ENCODE results near the gene PSMC4.

The PSMC4 gene

GRCh38 chr19:40009674-40010073 is 38.7 kb downstream of the PSMC4 start:
- Histone ChIP-seq H3K27ac (ENCODE audit: low read depth, low read length, severe bottlenecking) (no peak overlapping the region), H3K36me3 (ENCODE audit: control insufficient read depth, insufficient read depth, low read length) (peaks cover 16% of the 10 kb centered on the region), H3K9me3 (ENCODE audit: control insufficient read depth, low read length) (peaks cover 29% of the 10 kb centered on the region)

GRCh38 chr19:40013991-40014390 is 43.0 kb downstream of the PSMC4 start:
- peaks cover 44% of the 10 kb centered on the region for H3K9me3 ChIP-seq (ENCODE audit: control insufficient read depth, low read length)
- no peaks in the 10 kb centered on the region for H3K4me1 ChIP-seq (ENCODE audit: control insufficient read depth, insufficient read depth, low read length, poor library complexity, severe bottlenecking)
- peaks cover 13% of the 10 kb centered on the region for H3K36me3 ChIP-seq (ENCODE audit: control insufficient read depth, insufficient read depth, low read length)
- H3K27ac ChIP-seq (ENCODE audit: low read depth, low read length, severe bottlenecking): no peak overlapping the region
- no peak overlapping the region for H3K4me3 ChIP-seq (ENCODE audit: extremely low read depth, insufficient read depth, low read length, poor library complexity, severe bottlenecking)
- 80% methylated on average over 2 of the region's 4 CpGs; no CpG with 5 or more reads in 1 of the 2 experiments for WGBS, 2 experiments (ENCODE audit: insufficient coverage in 2 of 2)

More at GRCh38 chr19:40009674-40010073, 38.7 kb downstream of the PSMC4 start:
- H3K4me3 ChIP-seq (ENCODE audit: extremely low read depth, insufficient read depth, low read length, poor library complexity, severe bottlenecking): no peak overlapping the region
- H3K4me1 ChIP-seq (ENCODE audit: control insufficient read depth, insufficient read depth, low read length, poor library complexity, severe bottlenecking): no peaks in the 10 kb centered on the region

GRCh38 chr19:40023969-40024368 is 53.0 kb downstream of the PSMC4 start:
- Histone ChIP-seq H3K4me1 (ENCODE audit: control insufficient read depth, insufficient read depth, low read length, poor library complexity, severe bottlenecking) (no peaks in the 10 kb centered on the region), H3K27ac (ENCODE audit: low read depth, low read length, severe bottlenecking) (no peak overlapping the region), H3K9me3 (ENCODE audit: control insufficient read depth, low read length) (peaks cover 44% of the 10 kb centered on the region), H3K4me3 (ENCODE audit: extremely low read depth, insufficient read depth, low read length, poor library complexity, severe bottlenecking) (no peak overlapping the region), H3K36me3 (ENCODE audit: control insufficient read depth, insufficient read depth, low read length) (no peaks in the 10 kb centered on the region)
- 67 to 79% methylated on average over 1 to 2 of the region's 3 CpGs for WGBS, 2 experiments (ENCODE audit: insufficient coverage in 2 of 2)

- H3K36me3 ChIP-seq (ENCODE audit: control insufficient read depth, insufficient read depth, low read length): no peaks in the 10 kb centered on the region
- H3K4me1 ChIP-seq (ENCODE audit: control insufficient read depth, insufficient read depth, low read length, poor library complexity, severe bottlenecking): no peaks in the 10 kb centered on the region
- no peak overlapping the region for H3K27ac ChIP-seq (ENCODE audit: low read depth, low read length, severe bottlenecking)
- H3K9me3 ChIP-seq (ENCODE audit: control insufficient read depth, low read length): peaks cover 59% of the 10 kb centered on the region
- no peak overlapping the region for H3K4me3 ChIP-seq (ENCODE audit: extremely low read depth, insufficient read depth, low read length, poor library complexity, severe bottlenecking)
- WGBS, 2 experiments (ENCODE audit: insufficient coverage in 2 of 2): 100% methylated on average over 1 to 2 of the region's 4 CpGs
These were observed 55.1 kb downstream of the PSMC4 start for GRCh38 chr19:40025938-40026596.

- Histone ChIP-seq H3K27ac (ENCODE audit: low read depth, low read length, severe bottlenecking) (no peak overlapping the region), H3K4me3 (ENCODE audit: extremely low read depth, insufficient read depth, low read length, poor library complexity, severe bottlenecking) (no peak overlapping the region), H3K36me3 (ENCODE audit: control insufficient read depth, insufficient read depth, low read length) (no peaks in the 10 kb centered on the region), H3K4me1 (ENCODE audit: control insufficient read depth, insufficient read depth, low read length, poor library complexity, severe bottlenecking) (no peaks in the 10 kb centered on the region), H3K9me3 (ENCODE audit: control insufficient read depth, low read length) (peaks cover 64% of the 10 kb centered on the region)
- WGBS, 2 experiments (ENCODE audit: insufficient coverage in 2 of 2): 90% methylated on average over 2 of the region's 5 CpGs; no CpG with 5 or more reads in 1 of the 2 experiments
These were observed 55.6 kb downstream of the PSMC4 start for GRCh38 chr19:40026597-40026970.
